ENCODE data around the gene ADH4. TPM values are rescaled to one million over a fixed set of nuclear protein-coding genes. Genes with fewer than 3 reads are reported as not detected.

Gene ADH4
- total RNA-seq, 1 donor: not detected

DNA sequence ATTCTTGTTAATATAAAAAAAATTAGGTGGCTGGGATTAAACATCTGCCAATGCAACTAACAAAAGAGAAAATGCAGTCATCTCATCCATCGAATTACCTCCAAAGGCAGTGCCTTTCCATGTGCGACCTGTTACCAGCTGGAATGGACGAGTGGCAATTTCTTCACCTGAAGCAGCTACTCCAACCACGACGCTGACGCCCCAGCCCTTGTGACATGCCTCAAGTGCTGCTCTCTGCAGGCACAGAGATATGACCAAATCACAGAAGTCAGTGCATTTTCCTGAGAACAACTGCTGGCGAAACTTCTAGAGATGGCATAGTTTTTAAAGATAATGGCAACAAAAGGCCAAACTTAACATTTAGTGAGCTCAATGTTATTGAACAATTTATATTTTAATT is 69.3 kb downstream of the ADH4 start:
- no peak overlapping the region for H3K4me3 ChIP-seq (ENCODE audit: low read depth, low read length)
- no peak for DNase-seq (ENCODE audit: low read depth)
- TF ChIP-seq, protein P1, sequence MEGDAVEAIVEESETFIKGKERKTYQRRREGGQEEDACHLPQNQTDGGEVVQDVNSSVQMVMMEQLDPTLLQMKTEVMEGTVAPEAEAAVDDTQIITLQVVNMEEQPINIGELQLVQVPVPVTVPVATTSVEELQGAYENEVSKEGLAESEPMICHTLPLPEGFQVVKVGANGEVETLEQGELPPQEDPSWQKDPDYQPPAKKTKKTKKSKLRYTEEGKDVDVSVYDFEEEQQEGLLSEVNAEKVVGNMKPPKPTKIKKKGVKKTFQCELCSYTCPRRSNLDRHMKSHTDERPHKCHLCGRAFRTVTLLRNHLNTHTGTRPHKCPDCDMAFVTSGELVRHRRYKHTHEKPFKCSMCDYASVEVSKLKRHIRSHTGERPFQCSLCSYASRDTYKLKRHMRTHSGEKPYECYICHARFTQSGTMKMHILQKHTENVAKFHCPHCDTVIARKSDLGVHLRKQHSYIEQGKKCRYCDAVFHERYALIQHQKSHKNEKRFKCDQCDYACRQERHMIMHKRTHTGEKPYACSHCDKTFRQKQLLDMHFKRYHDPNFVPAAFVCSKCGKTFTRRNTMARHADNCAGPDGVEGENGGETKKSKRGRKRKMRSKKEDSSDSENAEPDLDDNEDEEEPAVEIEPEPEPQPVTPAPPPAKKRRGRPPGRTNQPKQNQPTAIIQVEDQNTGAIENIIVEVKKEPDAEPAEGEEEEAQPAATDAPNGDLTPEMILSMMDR (IDR thresholded peaks at IDR 0.05; ENCODE audit: insufficient read depth, low read length): no peak

Other genes starting within 250 kb of the ADH4 start
- gene EIF4E, start 215.2 kb downstream of the ADH4 start, total RNA-seq (ENCODE audit: low replicate concordance): 128 and 160 TPM in 2 replicates
- gene METAP1, start 148.6 kb downstream of the ADH4 start, total RNA-seq (ENCODE audit: low replicate concordance): 57.5 and 64.6 TPM in 2 replicates
- 294 and 466 TPM in 2 replicates for gene ADH5, start 55.5 kb downstream of the ADH4 start, total RNA-seq (ENCODE audit: low replicate concordance)
- 0.36 TPM in 1 of 2 replicates, not detected in the other for gene ADH6, start 74.9 kb upstream of the ADH4 start, total RNA-seq (ENCODE audit: low replicate concordance)
- gene ADH1A, start 146.7 kb upstream of the ADH4 start, total RNA-seq (ENCODE audit: low replicate concordance): 0.27 TPM in 1 of 2 replicates, not detected in the other
- gene ADH1B, start 177.1 kb upstream of the ADH4 start, total RNA-seq (ENCODE audit: low replicate concordance): 535 and 1,346 TPM in 2 replicates
- gene ADH1C, start 208.4 kb upstream of the ADH4 start, total RNA-seq (ENCODE audit: low replicate concordance): 1.4 and 24.3 TPM in 2 replicates